Stimulated activated CD8-positive, alpha-beta memory T cell treated with anti-CD3 and anti-CD28 coated beads, Interleukin-7, amount 100 ng/mL, for 1 hour (primary cell): ENCODE results near the gene LRRC23.
"Not testable (repeated sequence)": the region's sequence is repeated elsewhere in the genome, so short reads cannot be mapped to it uniquely, and the experiment has no call there.

Experiments used
- DNase-seq, 2 donors: peaks; one replicate each; pipeline ENCODE4 v3.0.0-alpha.2; 2020; ENCODE audit warnings: low read depth in 2 of 2

LRRC23 gene

GRCh38 chr12:6902448-6902847 is 2.2 kb upstream of the LRRC23 start:
- DNase-seq, result no peak

GRCh38 chr12:6903722-6904121 is 900 bp upstream of the LRRC23 start:
- DNase-seq, result no peak

GRCh38 chr12:6905414-6906040 is 905 bp downstream of the LRRC23 start:
- DNase-seq, result no peak

- DNase-seq, result not testable (repeated sequence)
Observed at GRCh38 chr12:6908141-6908540, 3.5 kb downstream of the LRRC23 start.

GRCh38 chr12:6909421-6910145 is 5.0 kb downstream of the LRRC23 start:
- DNase-seq, result no peak

- DNase-seq, result no peak
Observed at GRCh38 chr12:6912164-6912935, 7.7 kb downstream of the LRRC23 start.

- DNase-seq, result peak; percentile 60 to 62
Observed at GRCh38 chr12:6914246-6914946, 9.8 kb downstream of the LRRC23 start, which contains the start of gene ENO2. Gene ENO2, plus strand, starts transcription at chr12:6914580. Its CDS starts 1,253 bp downstream, at chr12:6915833.

- no peak for DNase-seq
Observed at GRCh38 chr12:6914947-6915788, 10.5 kb downstream of the LRRC23 start.

- no peak for DNase-seq
Observed at GRCh38 chr12:6915789-6916285, 11.2 kb downstream of the LRRC23 start.

- DNase-seq, result no peak
Observed at GRCh38 chr12:6916426-6917200, 12.0 kb downstream of the LRRC23 start.

- DNase-seq, result no peak
Observed at GRCh38 chr12:6917491-6918231, 13.0 kb downstream of the LRRC23 start.

GRCh38 chr12:6919588-6919987 is 15.0 kb downstream of the LRRC23 start:
- no peak for DNase-seq

GRCh38 chr12:6921539-6921938 is 16.9 kb downstream of the LRRC23 start:
- DNase-seq, result no peak

GRCh38 chr12:6921996-6922946 is 17.6 kb downstream of the LRRC23 start:
- no peak for DNase-seq

GRCh38 chr12:6923003-6923732 is 18.5 kb downstream of the LRRC23 start:
- DNase-seq, result no peak

GRCh38 chr12:6923851-6924250 is 19.2 kb downstream of the LRRC23 start:
- DNase-seq, result no peak

- DNase-seq, result no peak
Observed at GRCh38 chr12:6925239-6925539, 20.6 kb downstream of the LRRC23 start.
